Stimulated activated CD4-positive, alpha-beta T cell treated with anti-CD3 and anti-CD28 coated beads, Interleukin-4, amount 100 ng/mL, for 1 hour (primary cell): Measurements from ENCODE around the gene DDX28.
"Not testable (repeated sequence)": the region's sequence is repeated elsewhere in the genome, so short reads cannot be mapped to it uniquely, and the experiment has no call there.

Source experiments
- DNase-seq: peaks from one replicate; pipeline ENCODE4 v3.0.0-alpha.2; 2020

Gene DDX28

GRCh38 chr16:67992661-67993206 lies 30.3 kb downstream of the DDX28 start:
- DNase-seq: no peak

- no peak for DNase-seq
Measured at GRCh38 chr16:67990018-67990386, 33.0 kb downstream of the DDX28 start.

GRCh38 chr16:67989322-67990017 lies 33.6 kb downstream of the DDX28 start:
- DNase-seq: no peak

- no peak for DNase-seq
Measured at GRCh38 chr16:67988675-67989074, 34.4 kb downstream of the DDX28 start.

GRCh38 chr16:67987460-67988160 lies 35.4 kb downstream of the DDX28 start:
- DNase-seq: no peak

GRCh38 chr16:67986949-67987348 lies 36.1 kb downstream of the DDX28 start:
- DNase-seq: no peak

- DNase-seq: no peak
Measured at GRCh38 chr16:67982011-67982696, 40.9 kb downstream of the DDX28 start.

- no peak for DNase-seq
Measured at GRCh38 chr16:67979955-67980678, 42.9 kb downstream of the DDX28 start, which contains the start of gene DPEP3. DPEP3 (minus strand) TSS chr16:67980499; CDS start chr16:67980380, 119 bp downstream.

GRCh38 chr16:67977469-67978227 lies 45.4 kb downstream of the DDX28 start:
- no peak for DNase-seq

- DNase-seq: no peak
Measured at GRCh38 chr16:67977005-67977404, 46.0 kb downstream of the DDX28 start.

- no peak for DNase-seq
Measured at GRCh38 chr16:67976205-67976604, 46.8 kb downstream of the DDX28 start.

- DNase-seq: no peak
Measured at GRCh38 chr16:67975321-67976105, 47.5 kb downstream of the DDX28 start.

- not testable (repeated sequence) for DNase-seq
Measured at GRCh38 chr16:67972285-67972684, 50.7 kb downstream of the DDX28 start.

- DNase-seq: no peak
Measured at GRCh38 chr16:67971111-67971510, 51.9 kb downstream of the DDX28 start.
